Activated naive CD4-positive, alpha-beta T cell treated with anti-CD3 and anti-CD28 coated beads, Interleukin-2, amount 50 U/mL, for 24 hours (primary cell): ENCODE data around the gene ESAM.

Experiments used
- H3K27ac Mint-ChIP-seq: one replicate; pipeline ENCODE4 v1.8.0; 2021; ENCODE audit warnings: mild to moderate bottlenecking, mixed read lengths
- H3K27me3 Mint-ChIP-seq: one replicate; pipeline ENCODE4 v1.8.0; 2021; ENCODE audit warnings: mixed read lengths
- H3K36me3 Mint-ChIP-seq: one replicate; pipeline ENCODE4 v1.8.0; 2021; ENCODE audit warnings: mixed read lengths
- H3K4me1 Mint-ChIP-seq: one replicate; pipeline ENCODE4 v1.8.0; 2021; ENCODE audit warnings: mixed read lengths
- H3K4me3 Mint-ChIP-seq: one replicate; pipeline ENCODE4 v1.8.0; 2021; ENCODE audit warnings: mild to moderate bottlenecking, mixed read lengths
- H3K9me3 Mint-ChIP-seq: one replicate; pipeline ENCODE4 v1.8.0; 2021; ENCODE audit warnings: mixed read lengths

ESAM gene

GRCh38 chr11:124748481-124749343, 13.4 kb downstream of the ESAM start:
- H3K4me1 Mint-ChIP-seq, result peaks cover 17% of the 10 kb centered on the region
- no peak overlapping the region for H3K4me3 Mint-ChIP-seq
- H3K9me3 Mint-ChIP-seq, result no peaks in the 10 kb centered on the region
- H3K27ac Mint-ChIP-seq, result no peak overlapping the region
- H3K27me3 Mint-ChIP-seq, result peaks cover 2% of the 10 kb centered on the region
- no peaks in the 10 kb centered on the region for H3K36me3 Mint-ChIP-seq

DNA sequence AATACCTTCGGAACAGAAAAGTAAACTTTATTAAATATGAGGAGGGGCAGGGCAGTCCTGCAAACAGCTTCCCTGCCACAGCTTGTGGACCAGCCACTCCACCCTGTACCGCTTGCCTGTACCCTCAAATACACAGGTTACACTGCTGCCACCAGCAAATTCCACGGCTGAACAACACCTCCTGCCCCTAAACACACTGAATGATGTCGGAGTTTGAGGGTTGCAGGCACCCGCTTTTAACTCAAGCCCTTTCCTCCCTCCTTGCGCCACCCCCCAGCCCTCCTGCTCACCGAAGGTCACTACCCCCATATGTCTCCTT, 14.0 kb downstream of the ESAM start:
- H3K9me3 Mint-ChIP-seq, result no peaks in the 10 kb centered on the region
- peaks cover 17% of the 10 kb centered on the region for H3K4me1 Mint-ChIP-seq
- no peak overlapping the region for H3K4me3 Mint-ChIP-seq
- H3K27ac Mint-ChIP-seq, result no peak overlapping the region
- peaks cover 2% of the 10 kb centered on the region for H3K27me3 Mint-ChIP-seq
- H3K36me3 Mint-ChIP-seq, result no peaks in the 10 kb centered on the region

DNA sequence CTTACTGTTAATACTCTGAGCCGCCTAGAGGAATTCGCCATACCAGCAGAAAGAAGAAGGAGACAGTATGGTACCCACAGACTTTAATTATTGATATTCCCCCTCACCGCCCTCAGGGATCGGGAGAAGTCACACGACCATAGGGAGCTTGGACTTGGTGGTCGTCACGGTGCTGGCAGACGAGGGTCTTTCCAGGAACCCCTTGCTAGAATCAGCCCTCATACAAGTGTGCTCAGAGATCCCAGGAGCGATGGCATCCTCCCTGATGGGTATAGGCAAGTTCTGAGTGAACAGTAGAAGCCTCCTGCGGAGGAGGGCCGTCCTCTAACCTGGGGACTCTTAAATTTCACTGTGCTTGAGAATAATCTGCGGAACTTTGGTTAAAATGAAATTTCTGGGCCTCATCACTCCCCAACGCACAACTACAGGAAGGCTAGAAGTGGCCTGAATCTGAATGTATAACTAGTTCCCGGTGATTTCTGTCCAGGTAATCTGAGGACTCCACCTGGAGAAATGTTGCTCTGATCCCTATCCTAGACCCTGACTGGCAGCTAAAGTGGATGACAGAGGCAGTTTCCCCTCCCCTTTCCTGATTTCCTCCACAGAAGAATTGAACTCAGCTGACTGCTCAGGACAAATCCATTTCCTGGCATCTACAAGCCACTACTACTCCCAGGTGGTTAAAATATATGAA, 14.5 kb downstream of the ESAM start:
- no peak overlapping the region for H3K27ac Mint-ChIP-seq
- H3K9me3 Mint-ChIP-seq, result no peaks in the 10 kb centered on the region
- H3K4me1 Mint-ChIP-seq, result peaks cover 17% of the 10 kb centered on the region
- H3K36me3 Mint-ChIP-seq, result no peaks in the 10 kb centered on the region
- H3K27me3 Mint-ChIP-seq, result peaks cover 2% of the 10 kb centered on the region
- peak overlapping the region; percentile 92 for H3K4me3 Mint-ChIP-seq

- peak overlapping the region; percentile 20 for H3K27ac Mint-ChIP-seq
- peaks cover 2% of the 10 kb centered on the region for H3K27me3 Mint-ChIP-seq
- H3K4me1 Mint-ChIP-seq, result peaks cover 17% of the 10 kb centered on the region
Measured at GRCh38 chr11:124746621-124747243, 15.4 kb downstream of the ESAM start.

GRCh38 chr11:124745835-124746620, 16.1 kb downstream of the ESAM start:
- Mint-ChIP-seq H3K27ac (peak overlapping the region; percentile 20), H3K27me3 (peaks cover 2% of the 10 kb centered on the region), H3K36me3 (no peaks in the 10 kb centered on the region), H3K4me3 (peak overlapping the region; percentile 92), H3K9me3 (no peaks in the 10 kb centered on the region), H3K4me1 (peaks cover 17% of the 10 kb centered on the region)

More at GRCh38 chr11:124746621-124747243, 15.4 kb downstream of the ESAM start:
- Mint-ChIP-seq H3K36me3 (no peaks in the 10 kb centered on the region), H3K9me3 (no peaks in the 10 kb centered on the region), H3K4me3 (peak overlapping the region; percentile 92)

- H3K4me1 Mint-ChIP-seq, result peaks cover 23% of the 10 kb centered on the region
- H3K27ac Mint-ChIP-seq, result no peak overlapping the region
- H3K36me3 Mint-ChIP-seq, result no peaks in the 10 kb centered on the region
- no peaks in the 10 kb centered on the region for H3K27me3 Mint-ChIP-seq
- peak overlapping the region; percentile 59 for H3K4me3 Mint-ChIP-seq
- no peaks in the 10 kb centered on the region for H3K9me3 Mint-ChIP-seq
Measured at GRCh38 chr11:124745270-124745834, 16.7 kb downstream of the ESAM start.

DNA sequence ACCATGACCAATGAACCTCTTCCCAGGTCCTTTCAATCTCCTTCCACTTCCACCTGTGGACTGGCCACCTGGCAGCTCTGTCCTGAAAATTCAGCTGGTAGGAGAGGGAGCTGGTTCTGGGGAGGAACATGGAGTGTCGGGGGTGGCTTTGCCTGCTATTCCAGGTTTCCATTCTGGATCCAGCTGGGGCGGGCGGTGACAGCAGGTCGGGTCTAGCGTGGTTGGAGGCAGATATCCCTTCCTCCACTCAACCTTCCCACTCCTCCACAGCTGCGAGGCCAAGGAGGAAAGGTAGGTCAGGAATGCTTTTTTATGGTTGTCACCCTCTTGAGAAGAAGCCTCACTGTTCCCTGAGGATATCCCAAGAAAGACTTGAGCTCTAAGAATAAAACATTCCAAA, 19.0 kb downstream of the ESAM start:
- Mint-ChIP-seq H3K4me1 (peaks cover 33% of the 10 kb centered on the region), H3K9me3 (no peaks in the 10 kb centered on the region), H3K36me3 (no peaks in the 10 kb centered on the region), H3K27me3 (no peaks in the 10 kb centered on the region), H3K4me3 (no peak overlapping the region), H3K27ac (no peak overlapping the region)

GRCh38 chr11:124742555-124742954, 19.5 kb downstream of the ESAM start:
- no peak overlapping the region for H3K4me3 Mint-ChIP-seq
- no peaks in the 10 kb centered on the region for H3K36me3 Mint-ChIP-seq
- H3K9me3 Mint-ChIP-seq, result no peaks in the 10 kb centered on the region
- H3K4me1 Mint-ChIP-seq, result peaks cover 33% of the 10 kb centered on the region
- no peaks in the 10 kb centered on the region for H3K27me3 Mint-ChIP-seq
- H3K27ac Mint-ChIP-seq, result no peak overlapping the region

GRCh38 chr11:124740277-124740882, 21.7 kb downstream of the ESAM start:
- Mint-ChIP-seq H3K27me3 (no peaks in the 10 kb centered on the region), H3K4me1 (peaks cover 23% of the 10 kb centered on the region), H3K27ac (no peak overlapping the region), H3K36me3 (no peaks in the 10 kb centered on the region), H3K4me3 (peak overlapping the region; percentile 86), H3K9me3 (no peaks in the 10 kb centered on the region)

DNA sequence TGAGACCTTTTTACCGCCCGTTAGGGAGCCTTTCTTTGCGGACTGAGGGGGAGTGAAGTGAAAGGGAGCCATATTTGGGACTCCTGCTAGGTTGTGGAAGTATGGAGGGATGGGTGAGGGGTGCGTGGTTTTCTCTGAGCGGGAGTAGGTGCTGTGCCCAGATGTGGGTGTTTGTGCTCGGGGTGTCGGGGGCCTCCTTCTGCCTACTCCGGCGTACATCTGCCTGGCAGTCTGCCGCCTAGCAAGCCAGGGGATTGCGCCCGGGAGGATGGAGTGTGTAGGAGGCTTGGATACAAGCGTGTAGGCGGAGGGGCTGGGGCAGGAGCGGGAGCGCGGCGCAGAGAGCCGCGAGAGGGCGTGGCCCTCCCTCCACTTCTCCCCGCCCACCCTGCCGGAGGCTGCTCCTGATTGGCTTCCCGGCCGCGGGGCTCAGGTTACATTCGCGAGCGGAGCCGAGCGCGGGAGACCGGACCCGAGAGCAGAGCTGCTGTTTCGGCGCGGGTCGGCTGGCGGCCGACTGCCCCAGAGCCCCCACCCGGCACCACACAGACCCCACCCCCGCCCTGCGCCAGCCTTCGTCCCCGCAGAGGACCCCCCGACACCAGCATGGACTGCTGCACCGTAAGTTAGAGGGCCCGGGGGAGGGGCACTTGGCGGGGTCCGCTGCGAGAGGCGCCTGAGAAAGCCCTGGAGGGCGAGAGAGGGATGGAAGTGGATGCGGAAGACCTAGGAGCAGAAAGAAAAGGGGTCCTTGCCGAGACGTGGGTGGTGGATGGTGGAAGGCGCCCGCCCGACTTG, 22.4 kb downstream of the ESAM start, which contains the start of gene NRGN:
TSS of gene NRGN (plus strand) at position 464 of the 798 bp plus-strand sequence. CDS start at position 607, 143 bp downstream.
- Mint-ChIP-seq H3K4me1 (peaks cover 19% of the 10 kb centered on the region), H3K4me3 (peak within 1 kb of the TSS; percentile 86), H3K9me3 (no peaks in the 10 kb centered on the region), H3K27ac (no peak within 1 kb of the TSS), H3K36me3 (no peaks in the 10 kb centered on the region), H3K27me3 (no peaks in the 10 kb centered on the region)

GRCh38 chr11:124738713-124739478, 23.2 kb downstream of the ESAM start:
- Mint-ChIP-seq H3K4me3 (peak overlapping the region; percentile 86), H3K27ac (no peak overlapping the region), H3K9me3 (no peaks in the 10 kb centered on the region), H3K27me3 (no peaks in the 10 kb centered on the region), H3K4me1 (peaks cover 19% of the 10 kb centered on the region), H3K36me3 (no peaks in the 10 kb centered on the region)

GRCh38 chr11:124737638-124738305, 24.3 kb downstream of the ESAM start:
- Mint-ChIP-seq H3K27me3 (no peaks in the 10 kb centered on the region), H3K9me3 (no peaks in the 10 kb centered on the region), H3K4me1 (peaks cover 19% of the 10 kb centered on the region), H3K27ac (peak overlapping the region; percentile 42), H3K36me3 (no peaks in the 10 kb centered on the region), H3K4me3 (no peak overlapping the region)

- Mint-ChIP-seq H3K27ac (no peak overlapping the region), H3K4me3 (no peak overlapping the region), H3K27me3 (no peaks in the 10 kb centered on the region), H3K9me3 (no peaks in the 10 kb centered on the region), H3K4me1 (peaks cover 19% of the 10 kb centered on the region), H3K36me3 (no peaks in the 10 kb centered on the region)
Measured at GRCh38 chr11:124736736-124737135, 25.4 kb downstream of the ESAM start.
